Immature natural killer cell (primary cell): ENCODE results near the gene PDE4D. TPM values are rescaled to one million over a fixed set of nuclear protein-coding genes. Genes with fewer than 3 reads are reported as not detected.
A peak's percentile ranks its signal among the peaks of the same experiment; 100 is the strongest.

ENCODE experiments used
- DNase-seq, 3 donors: peaks; one replicate each; pipeline ENCODE4 v3.0.0; 2022; ENCODE audit warnings: mixed read lengths in 1 of 3
- H3K27ac Mint-ChIP-seq, 6 donors: one replicate each; pipeline ENCODE4 v1.8.0; 2020; ENCODE audit warnings: mixed read lengths in 6 of 6, mild to moderate bottlenecking in 5 of 6, inconsistent platforms in 4 of 6, moderate library complexity in 3 of 6
- H3K27me3 Mint-ChIP-seq, 3 donors: one replicate each; pipeline ENCODE4 v1.8.0; 2020 to 2021; ENCODE audit warnings: low read depth in 3 of 3, mild to moderate bottlenecking in 3 of 3, mixed read lengths in 3 of 3, moderate library complexity in 3 of 3, inconsistent platforms in 1 of 3
- H3K36me3 Mint-ChIP-seq, 3 donors: one replicate each; pipeline ENCODE4 v1.8.0; 2020; ENCODE audit warnings: mixed read lengths in 3 of 3, inconsistent platforms in 2 of 3, mild to moderate bottlenecking in 2 of 3
- H3K4me1 Mint-ChIP-seq, 2 donors: one replicate each; pipeline ENCODE4 v1.8.0; 2020; ENCODE audit warnings: inconsistent platforms in 2 of 2, mild to moderate bottlenecking in 2 of 2, mixed read lengths in 2 of 2, moderate library complexity in 1 of 2
- H3K4me3 Mint-ChIP-seq, 5 donors: one replicate each; pipeline ENCODE4 v1.8.0; 2020; ENCODE audit warnings: mild to moderate bottlenecking in 5 of 5, mixed read lengths in 5 of 5, inconsistent platforms in 3 of 5, moderate library complexity in 3 of 5
- H3K9me3 Mint-ChIP-seq, 6 donors: one replicate each; pipeline ENCODE4 v1.8.0; 2020; ENCODE audit warnings: mild to moderate bottlenecking in 6 of 6, mixed read lengths in 6 of 6, inconsistent platforms in 4 of 6, moderate library complexity in 3 of 6
- polyA plus RNA-seq, 3 donors: library from polyadenylated mRNA; unstranded; fragments of 300-500 nt; fragmentation: Illumina TruSeq; gene quantifications; one replicate each; pipeline ENCODE4 v1.2.3, GENCODE V29; 2021

Gene PDE4D
- polyA plus RNA-seq, 3 donors from 2014 or later, result 10.7 to 15.4 (median 12.6) TPM

DNA sequence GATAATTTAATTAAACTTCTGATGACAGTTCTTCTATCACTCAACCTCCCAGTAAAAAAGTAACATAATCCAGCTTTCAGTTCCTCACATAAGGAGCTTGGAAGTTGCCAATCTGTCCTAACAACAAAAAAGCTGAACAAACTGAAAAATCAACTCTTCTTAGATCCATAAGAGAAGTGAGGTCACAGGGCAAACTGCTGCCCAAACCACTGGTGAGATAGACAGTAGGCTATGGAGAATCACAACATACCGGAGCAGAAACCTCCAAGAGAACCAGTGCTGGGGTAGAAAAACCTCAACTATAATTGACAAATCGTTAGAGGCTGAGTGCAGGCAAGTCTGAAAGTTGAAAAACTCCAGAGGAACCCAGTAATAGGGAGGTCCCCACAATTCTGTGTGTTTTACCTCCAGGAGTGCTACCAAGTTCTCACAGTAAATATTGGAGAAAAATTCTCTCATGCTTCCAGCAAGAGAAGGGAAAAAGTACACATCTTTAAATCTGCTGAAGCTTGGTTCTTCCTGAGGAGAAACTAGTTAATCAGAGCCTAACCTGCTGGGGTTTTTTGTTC is 300.0 kb downstream of the PDE4D start:
- H3K36me3 Mint-ChIP-seq, result no peaks in the 10 kb centered on the region
- H3K27me3 Mint-ChIP-seq, result peaks cover 0 to 3% (median 0%) of the 10 kb centered on the region in 3 donors
- H3K4me3 Mint-ChIP-seq, result no peak overlapping the region
- DNase-seq, result no peak
- H3K27ac Mint-ChIP-seq, result peak overlapping the region in 1 of 6 donors; percentile 15
- H3K4me1 Mint-ChIP-seq, result peaks cover 14 to 18% of the 10 kb centered on the region in 2 donors
- H3K9me3 Mint-ChIP-seq, result no peaks in the 10 kb centered on the region

DNA sequence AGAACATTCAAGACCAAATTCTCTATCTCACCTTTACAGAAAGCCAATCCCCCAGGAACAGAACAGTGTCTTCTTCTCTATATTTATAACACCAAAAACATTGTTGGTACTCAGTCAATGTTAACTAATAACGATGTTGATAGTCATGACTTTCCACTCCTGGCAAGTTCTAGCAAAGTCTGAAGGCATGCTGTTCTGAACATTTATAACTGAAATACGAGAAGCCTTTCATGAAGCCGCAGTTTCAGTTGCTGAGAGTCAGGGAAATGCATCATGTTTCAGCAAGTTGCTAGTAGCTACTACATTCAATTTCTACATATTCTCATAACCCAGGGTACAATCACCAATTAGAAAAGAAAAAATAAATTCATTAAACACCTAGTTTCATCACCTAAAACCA is 301.4 kb downstream of the PDE4D start:
- H3K9me3 Mint-ChIP-seq, result peaks cover 0 to 2% (median 0%) of the 10 kb centered on the region in 6 donors
- no peak overlapping the region for H3K27ac Mint-ChIP-seq

DNA sequence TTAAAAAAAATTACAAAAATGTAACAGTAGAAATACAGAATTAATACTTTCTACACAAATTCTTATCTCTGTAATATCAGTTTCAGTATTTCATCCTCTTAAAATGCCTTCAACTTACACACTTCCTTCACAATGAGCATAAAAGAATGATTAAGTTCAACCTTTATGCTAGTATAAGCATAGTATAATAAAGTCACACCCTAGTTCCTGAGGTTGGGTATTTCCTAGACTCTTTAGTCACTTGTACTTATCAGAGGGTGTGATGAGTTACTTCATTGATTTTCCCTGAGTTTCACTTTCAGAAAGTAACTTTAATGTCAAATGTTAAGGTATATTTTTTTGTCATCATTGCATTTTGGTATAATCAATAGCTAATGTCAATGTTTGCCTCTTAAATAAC is 302.4 kb downstream of the PDE4D start:
- Mint-ChIP-seq H3K4me3 (peak overlapping the region in 2 of 5 donors; percentile 13 to 19), H3K9me3 (peaks cover 0 to 2% (median 0%) of the 10 kb centered on the region in 6 donors), H3K27ac (no peak overlapping the region), H3K27me3 (peaks cover 2 to 6% (median 2%) of the 10 kb centered on the region in 3 donors), H3K4me1 (peaks cover 19 to 24% of the 10 kb centered on the region in 2 donors), H3K36me3 (peaks cover 0 to 3% (median 0%) of the 10 kb centered on the region in 3 donors)
- peak; percentile 11 to 24 (median 14) for DNase-seq

More for the DNA sequence above, 301.4 kb downstream of the PDE4D start:
- H3K4me1 Mint-ChIP-seq, result peaks cover 19 to 24% of the 10 kb centered on the region in 2 donors
- no peak overlapping the region for H3K4me3 Mint-ChIP-seq
- H3K36me3 Mint-ChIP-seq, result no peaks in the 10 kb centered on the region
- H3K27me3 Mint-ChIP-seq, result peaks cover 0 to 6% (median 2%) of the 10 kb centered on the region in 3 donors
- DNase-seq, result no peak

DNA sequence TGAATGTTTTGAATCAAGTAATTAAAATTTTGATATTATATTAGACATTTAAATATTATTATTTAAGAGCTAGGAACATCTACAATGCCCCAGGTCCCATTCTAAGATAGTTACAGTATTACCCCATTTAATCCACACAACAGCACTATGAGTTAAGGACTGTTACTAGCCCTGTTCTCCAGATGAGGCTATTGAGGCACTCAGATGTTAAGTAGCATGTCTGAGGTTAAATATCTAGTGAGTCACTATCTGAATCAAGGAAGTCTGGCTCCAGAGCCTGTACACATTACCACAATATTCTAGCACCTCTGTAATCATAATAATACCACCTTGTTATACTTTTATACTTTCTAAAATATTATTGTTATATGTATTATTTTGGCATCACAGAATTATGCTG is 304.6 kb downstream of the PDE4D start:
- Mint-ChIP-seq H3K4me3 (no peak overlapping the region), H3K36me3 (peaks cover 0 to 3% (median 0%) of the 10 kb centered on the region in 3 donors), H3K27me3 (peaks cover 2 to 3% (median 3%) of the 10 kb centered on the region in 3 donors), H3K9me3 (peaks cover 0 to 2% (median 0%) of the 10 kb centered on the region in 6 donors), H3K4me1 (peaks cover 19 to 24% of the 10 kb centered on the region in 2 donors), H3K27ac (no peak overlapping the region)
- no peak for DNase-seq

DNA sequence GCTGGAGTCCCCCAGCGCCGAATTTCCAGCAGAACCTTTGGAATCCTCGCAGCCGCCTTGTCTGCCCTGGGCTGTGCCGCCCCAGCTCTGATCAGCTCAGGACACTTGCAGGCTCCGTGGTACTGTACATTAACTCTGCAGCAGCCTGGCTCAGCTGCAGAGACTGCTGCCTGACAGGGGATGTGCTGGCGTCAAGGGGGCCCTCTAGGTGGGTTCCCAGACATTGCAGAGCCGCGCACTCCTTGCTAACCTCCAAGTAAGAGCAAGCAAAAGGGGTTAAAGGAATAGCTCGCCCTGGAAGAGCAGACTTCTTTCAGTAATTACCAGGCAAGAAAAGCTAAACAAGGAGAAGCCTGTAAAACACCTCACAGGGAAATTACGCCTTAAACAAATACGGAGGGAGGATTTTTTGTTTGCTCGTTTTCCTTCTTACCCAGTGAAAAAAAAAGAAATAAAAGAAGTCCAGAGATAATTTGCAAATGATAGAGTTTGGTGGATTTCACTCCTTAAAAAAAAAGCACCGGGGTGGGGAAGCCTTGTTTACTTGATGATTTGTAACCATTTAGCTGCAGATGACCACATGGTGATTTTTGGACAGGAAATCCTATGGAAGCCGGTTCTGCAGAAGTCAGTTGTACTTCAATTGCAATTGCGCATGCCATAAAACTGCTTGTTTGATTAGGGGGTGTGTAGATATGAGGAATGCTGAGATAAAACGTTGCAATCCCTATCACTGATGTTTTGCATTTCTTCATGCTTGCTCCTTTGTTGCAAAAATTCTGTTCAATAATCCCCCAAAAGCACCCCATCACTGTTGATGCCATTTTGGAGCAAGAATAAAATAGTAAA is 305.8 kb downstream of the PDE4D start:
- peak overlapping the region; percentile 22 to 69 (median 63) for H3K4me3 Mint-ChIP-seq
- peaks cover 0 to 2% (median 0%) of the 10 kb centered on the region in 6 donors for H3K9me3 Mint-ChIP-seq
- no peak for DNase-seq
- H3K27ac Mint-ChIP-seq, result peak overlapping the region in 1 of 6 donors; percentile 37
- peaks cover 2 to 3% (median 3%) of the 10 kb centered on the region in 3 donors for H3K27me3 Mint-ChIP-seq
- peaks cover 0 to 3% (median 0%) of the 10 kb centered on the region in 3 donors for H3K36me3 Mint-ChIP-seq
- peaks cover 19 to 24% of the 10 kb centered on the region in 2 donors for H3K4me1 Mint-ChIP-seq

DNA sequence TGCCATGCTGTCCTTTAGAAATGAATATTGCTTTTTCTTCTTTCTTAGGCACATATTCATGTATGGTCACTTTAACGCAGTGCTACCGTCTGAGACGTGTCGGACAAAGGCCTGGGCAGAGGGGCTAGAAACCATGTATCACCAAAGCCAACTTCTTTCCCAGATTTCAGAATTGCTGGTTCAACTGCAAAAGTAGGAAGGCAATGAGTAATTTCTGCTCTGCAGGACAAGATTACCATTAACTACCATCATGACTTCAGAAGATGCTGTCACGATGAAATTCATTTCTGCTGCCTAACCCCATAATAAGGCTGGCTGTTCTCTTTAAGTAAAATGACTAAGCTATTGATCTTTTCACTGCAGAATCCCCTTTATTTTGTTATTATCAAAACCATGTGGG is 306.7 kb downstream of the PDE4D start:
- Mint-ChIP-seq H3K27ac (no peak overlapping the region), H3K4me1 (peaks cover 19 to 24% of the 10 kb centered on the region in 2 donors), H3K9me3 (peaks cover 0 to 2% (median 0%) of the 10 kb centered on the region in 6 donors), H3K27me3 (peaks cover 2 to 3% (median 3%) of the 10 kb centered on the region in 3 donors), H3K36me3 (peaks cover 0 to 3% (median 0%) of the 10 kb centered on the region in 3 donors), H3K4me3 (no peak overlapping the region)
- DNase-seq, result no peak

DNA sequence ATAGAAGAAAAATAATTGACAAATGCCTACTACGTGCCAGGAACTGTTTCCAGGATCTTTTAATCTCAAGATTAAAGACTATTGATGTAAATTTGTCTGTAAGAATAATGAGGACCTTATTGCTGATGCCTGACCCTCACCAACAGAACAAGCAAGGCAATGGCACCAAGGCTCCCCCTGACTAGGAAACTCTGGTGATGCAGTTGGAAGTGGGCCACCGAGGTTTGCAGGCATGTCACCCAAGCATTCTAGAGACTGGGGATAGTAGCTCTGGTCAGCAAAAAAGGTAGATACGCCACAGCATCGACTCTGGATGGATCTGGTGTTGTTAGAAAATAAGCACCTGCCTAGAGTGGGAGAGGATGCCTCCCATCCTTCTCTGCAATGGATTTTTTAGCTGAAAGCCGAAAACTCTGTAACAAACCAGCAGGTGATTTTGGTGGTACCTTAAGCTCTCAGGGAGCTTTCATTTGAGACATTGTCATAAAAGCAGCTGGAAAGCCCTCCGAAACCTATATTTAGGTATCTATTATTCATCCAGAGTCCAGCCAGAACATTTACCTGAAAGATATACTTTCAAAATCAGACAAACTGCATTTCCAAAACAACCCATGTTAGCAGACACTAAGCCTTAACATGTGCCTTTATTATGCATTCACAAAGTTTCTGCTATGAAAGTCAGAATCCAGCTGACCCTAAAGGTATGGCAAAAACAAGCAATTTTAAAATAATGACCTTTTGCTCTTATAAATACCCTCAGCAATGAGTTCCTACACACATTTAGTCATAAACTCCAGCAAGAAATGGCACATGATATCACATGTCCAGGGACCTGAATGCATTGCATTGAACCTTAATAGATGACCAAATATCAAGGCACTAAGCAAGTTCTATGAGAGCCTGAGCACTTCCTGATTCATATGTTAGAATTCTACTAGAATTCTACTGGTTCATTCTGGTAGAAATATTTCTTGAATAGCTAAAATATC is 308.4 kb downstream of the PDE4D start:
- no peak for DNase-seq
- Mint-ChIP-seq H3K27me3 (peaks cover 2 to 3% (median 3%) of the 10 kb centered on the region in 3 donors), H3K4me1 (peaks cover 10% of the 10 kb centered on the region in 2 donors), H3K36me3 (peaks cover 0 to 3% (median 0%) of the 10 kb centered on the region in 3 donors), H3K9me3 (peaks cover 0 to 2% (median 0%) of the 10 kb centered on the region in 6 donors), H3K27ac (no peak overlapping the region), H3K4me3 (no peak overlapping the region)

DNA sequence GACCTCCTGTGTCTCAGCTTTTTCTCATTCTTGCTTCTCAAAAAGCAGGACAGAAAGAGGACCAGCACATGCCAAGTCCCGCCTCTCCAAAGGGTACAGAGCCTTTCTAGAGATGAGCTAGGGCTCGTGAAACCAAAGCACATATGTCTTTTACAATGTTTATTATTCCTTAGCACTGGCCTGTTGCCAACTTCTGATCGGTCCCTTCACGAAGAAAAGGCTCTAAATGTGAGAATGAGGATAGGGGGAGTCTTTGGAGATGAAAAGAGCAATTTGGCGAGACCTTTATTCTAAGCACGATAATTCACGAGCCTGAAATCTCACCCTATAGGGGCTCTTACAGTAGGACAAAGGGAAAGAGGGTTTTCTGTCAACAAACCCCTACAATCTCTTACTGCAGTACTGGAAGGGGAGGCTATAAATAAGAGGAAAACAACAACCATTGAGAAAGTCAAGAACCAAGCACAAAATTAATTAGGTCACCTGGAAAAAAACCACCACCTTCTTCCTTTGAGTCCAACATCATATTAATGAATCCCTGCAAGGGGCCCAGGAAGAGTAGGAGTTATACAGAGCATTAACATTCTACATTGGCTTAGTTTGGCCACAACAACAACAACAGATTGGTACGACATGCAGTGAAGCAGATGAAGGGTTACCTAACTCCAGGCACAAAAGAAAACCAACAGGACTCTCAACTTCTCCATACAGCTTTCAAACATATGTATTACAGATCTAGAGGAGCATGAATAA is 309.5 kb downstream of the PDE4D start:
- no peak for DNase-seq
- H3K27ac Mint-ChIP-seq, result no peak overlapping the region
- H3K4me1 Mint-ChIP-seq, result peaks cover 10 to 11% of the 10 kb centered on the region in 2 donors
- peaks cover 0 to 2% (median 0%) of the 10 kb centered on the region in 6 donors for H3K9me3 Mint-ChIP-seq
- H3K4me3 Mint-ChIP-seq, result no peak overlapping the region
- peaks cover 0 to 3% (median 0%) of the 10 kb centered on the region in 3 donors for H3K36me3 Mint-ChIP-seq
- peaks cover 2 to 3% (median 3%) of the 10 kb centered on the region in 3 donors for H3K27me3 Mint-ChIP-seq

DNA sequence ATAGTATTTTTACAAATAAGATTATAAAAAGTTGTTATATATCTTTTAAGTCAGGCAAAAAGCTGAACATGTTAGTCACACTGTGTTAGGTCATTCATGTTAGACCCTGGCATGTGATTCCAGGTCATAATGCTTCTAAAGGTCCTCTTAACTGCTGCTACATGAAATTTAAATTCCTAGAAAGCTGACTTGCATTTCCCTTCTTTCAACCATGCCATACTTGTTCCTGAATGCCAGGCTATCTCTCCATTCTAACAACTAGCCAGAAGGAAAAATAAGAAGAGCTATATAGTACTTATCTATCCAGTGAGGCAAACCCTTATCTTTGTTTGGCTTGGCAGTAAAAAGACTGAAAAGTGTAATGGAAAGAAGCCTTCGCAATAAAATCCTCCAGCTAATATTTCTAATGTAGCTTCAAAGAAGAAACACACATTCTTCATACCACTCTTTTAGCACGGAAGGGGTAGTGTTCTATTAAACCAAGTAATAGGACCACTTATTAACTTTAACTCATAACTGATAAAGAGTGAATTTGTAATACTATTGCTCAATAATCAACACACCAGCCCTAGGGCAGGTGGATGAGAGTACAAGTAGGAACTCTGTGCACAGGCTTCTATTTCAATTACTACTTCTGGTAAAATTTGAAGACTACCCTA is 310.2 kb downstream of the PDE4D start:
- H3K27ac Mint-ChIP-seq, result no peak overlapping the region
- DNase-seq, result no peak
- H3K9me3 Mint-ChIP-seq, result peaks cover 0 to 2% (median 0%) of the 10 kb centered on the region in 6 donors
- peaks cover 17 to 19% of the 10 kb centered on the region in 2 donors for H3K4me1 Mint-ChIP-seq
- peaks cover 2 to 3% (median 3%) of the 10 kb centered on the region in 3 donors for H3K27me3 Mint-ChIP-seq
- H3K36me3 Mint-ChIP-seq, result peaks cover 0 to 3% (median 0%) of the 10 kb centered on the region in 3 donors
- H3K4me3 Mint-ChIP-seq, result no peak overlapping the region

DNA sequence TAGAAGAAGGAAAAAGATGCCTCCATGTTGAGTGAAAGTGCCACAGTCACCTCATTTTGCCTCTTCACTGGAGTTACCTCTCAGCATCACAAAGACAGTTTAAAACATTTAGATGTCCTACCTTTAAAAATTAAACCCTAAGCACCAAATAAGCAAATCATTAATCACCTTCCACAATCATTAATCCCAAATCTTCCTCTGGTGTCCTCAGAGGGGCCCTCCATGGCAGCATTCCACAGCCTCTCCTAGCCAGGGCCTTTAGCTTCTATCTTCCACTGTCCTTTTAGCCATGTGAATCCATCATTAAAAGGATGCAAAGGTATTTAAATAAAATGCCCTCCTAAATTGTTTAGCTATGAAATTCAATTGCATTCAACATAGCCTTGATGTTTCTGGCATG is 310.8 kb downstream of the PDE4D start:
- DNase-seq, result no peak
- Mint-ChIP-seq H3K4me3 (no peak overlapping the region), H3K4me1 (peaks cover 18 to 20% of the 10 kb centered on the region in 2 donors), H3K9me3 (peaks cover 0 to 2% (median 0%) of the 10 kb centered on the region in 6 donors), H3K27me3 (peaks cover 2 to 3% (median 3%) of the 10 kb centered on the region in 3 donors), H3K36me3 (peaks cover 0 to 3% (median 0%) of the 10 kb centered on the region in 3 donors), H3K27ac (no peak overlapping the region)

DNA sequence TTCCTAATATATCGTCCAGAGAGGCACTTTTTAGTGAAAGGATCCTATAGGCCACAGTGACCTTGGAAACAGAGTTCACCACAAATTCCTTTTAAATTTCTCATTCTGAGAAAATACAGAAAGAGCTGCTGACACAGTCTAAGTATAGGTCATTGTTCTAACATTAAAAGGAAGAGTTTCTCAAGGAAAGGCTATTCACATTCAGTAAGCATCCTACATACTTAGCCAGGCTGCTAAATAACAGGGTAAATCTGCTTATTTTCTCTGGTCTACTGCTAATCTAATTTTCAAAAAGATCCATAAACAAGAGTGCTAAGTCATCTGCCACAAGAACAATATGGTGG is 313.7 kb downstream of the PDE4D start:
- H3K36me3 Mint-ChIP-seq, result no peaks in the 10 kb centered on the region
- H3K27ac Mint-ChIP-seq, result no peak overlapping the region
- no peak overlapping the region for H3K4me3 Mint-ChIP-seq
- H3K9me3 Mint-ChIP-seq, result no peaks in the 10 kb centered on the region
- H3K27me3 Mint-ChIP-seq, result peaks cover 0 to under 1% (median 0%) of the 10 kb centered on the region in 3 donors
- no peak for DNase-seq
- peaks cover 23 to 27% of the 10 kb centered on the region in 2 donors for H3K4me1 Mint-ChIP-seq
